ENCODE results near the gene RILPL1. TPM values are rescaled to one million over a fixed set of nuclear protein-coding genes. Genes with fewer than 3 reads are reported as not detected.

Gene RILPL1, protein sequence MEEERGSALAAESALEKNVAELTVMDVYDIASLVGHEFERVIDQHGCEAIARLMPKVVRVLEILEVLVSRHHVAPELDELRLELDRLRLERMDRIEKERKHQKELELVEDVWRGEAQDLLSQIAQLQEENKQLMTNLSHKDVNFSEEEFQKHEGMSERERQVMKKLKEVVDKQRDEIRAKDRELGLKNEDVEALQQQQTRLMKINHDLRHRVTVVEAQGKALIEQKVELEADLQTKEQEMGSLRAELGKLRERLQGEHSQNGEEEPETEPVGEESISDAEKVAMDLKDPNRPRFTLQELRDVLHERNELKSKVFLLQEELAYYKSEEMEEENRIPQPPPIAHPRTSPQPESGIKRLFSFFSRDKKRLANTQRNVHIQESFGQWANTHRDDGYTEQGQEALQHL
- 7.6 and 7.9 TPM in 2 replicates for total RNA-seq

DNA sequence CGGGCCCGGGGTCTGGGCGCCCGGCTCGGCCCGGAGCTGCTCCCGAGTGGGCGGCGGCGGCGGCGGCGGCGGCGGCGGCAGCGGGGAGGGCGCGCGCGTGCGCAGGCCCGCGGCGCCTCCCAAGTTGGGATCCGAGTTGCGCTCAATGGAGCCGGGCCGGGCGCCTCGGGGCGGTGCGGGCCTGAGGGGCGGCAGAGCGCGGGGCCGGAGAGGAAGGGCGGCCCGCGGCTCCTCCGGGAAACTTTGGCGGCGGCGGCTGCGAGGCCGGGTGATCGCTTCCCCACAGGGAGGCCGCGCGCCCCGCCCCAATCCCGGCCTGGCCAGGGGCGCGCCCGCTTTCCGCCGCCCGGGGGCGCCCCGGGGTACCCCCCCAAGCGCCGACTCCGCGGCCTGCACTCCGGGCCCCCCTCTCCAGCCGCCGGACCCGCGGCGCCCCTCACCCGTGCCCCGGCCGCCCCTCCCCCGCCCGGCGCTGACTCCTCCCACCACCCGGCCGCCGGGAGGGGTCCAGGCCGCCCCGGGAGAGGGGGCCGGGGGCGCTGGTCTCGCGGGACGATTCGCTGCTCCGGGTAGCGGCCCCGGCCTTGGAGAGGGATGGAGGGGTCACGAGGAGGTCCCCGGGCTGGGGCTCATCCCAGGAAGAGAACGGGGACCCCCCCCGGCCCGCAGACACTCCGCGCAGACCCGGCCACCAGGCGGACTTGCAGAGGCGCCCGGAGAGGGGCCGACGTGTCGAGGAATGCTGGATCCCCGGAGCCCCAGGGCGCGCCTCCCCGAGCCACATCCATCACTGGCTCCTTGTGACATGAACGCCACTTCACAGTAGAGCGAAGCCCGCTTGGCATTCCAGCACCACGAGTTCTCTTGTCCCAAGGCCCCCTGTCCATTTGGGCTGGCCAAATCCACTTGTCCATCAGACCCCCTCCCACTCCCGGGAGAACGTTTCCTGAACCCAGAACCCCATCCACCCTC is at the start of gene RILPL1:
TSS of gene RILPL1 (minus strand) at position 48 of the 972 bp plus-strand sequence. CDS start 237 bp downstream, outside the sequence.

DNA sequence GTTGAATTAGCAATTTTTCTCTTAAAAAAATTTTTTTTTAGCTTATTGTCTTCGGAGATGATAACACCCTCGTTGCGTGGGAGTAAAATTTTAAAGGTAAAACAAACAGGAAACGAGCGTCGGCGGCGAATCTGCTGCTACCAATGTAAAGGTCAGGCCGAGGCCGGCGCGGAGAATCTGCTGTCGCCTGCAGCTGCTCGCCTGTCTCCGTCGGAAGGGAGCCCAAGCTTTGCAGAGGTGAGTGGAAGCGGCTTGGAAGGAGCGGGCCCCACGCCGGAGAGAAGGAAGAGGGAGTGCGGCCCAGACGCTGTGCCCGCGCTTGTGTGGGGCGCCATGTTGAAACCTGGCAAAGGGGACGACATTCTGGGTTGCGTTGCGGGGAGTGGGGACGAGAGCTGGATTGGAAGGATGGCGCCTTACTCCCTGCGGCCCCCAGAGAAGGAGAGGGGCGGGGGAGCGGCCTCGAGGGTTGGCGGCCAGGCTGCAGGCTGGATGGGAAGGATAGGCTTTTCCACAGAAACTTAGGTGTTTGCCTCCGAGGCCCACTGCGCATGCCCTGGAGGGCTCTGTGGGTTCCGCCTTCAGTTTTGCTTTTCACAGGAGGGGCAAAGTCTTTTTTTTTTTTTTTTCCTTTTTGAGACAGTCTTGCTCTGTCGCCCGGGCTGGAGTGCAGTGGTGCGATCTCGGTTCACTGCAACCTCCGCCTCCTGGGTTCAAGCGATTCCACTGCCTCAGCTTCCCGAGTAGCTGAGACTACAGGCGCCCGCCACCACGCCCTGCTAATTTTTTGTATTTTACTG is 75.3 kb downstream of the RILPL1 start, which contains the start of gene SNRNP35:
TSS of gene SNRNP35 (plus strand) at position 160 of the 800 bp plus-strand sequence. CDS start 7,402 bp downstream, outside the sequence.

GRCh38 chr12:123436017-123436964 is 97.2 kb downstream of the RILPL1 start, which contains the start of gene RILPL2:
Gene RILPL2 (minus strand): TSS chr12:123436684. CDS start chr12:123436420, 264 bp downstream.

Other genes with a start within 250 kb of the RILPL1 start
- gene SBNO1, start 168.9 kb downstream of the RILPL1 start, total RNA-seq: 15.9 and 17.4 TPM in 2 replicates
- 29.6 and 37.9 TPM in 2 replicates for gene KMT5A, start 149.6 kb downstream of the RILPL1 start, total RNA-seq
- gene RILPL2, start 97.0 kb downstream of the RILPL1 start, total RNA-seq: 5.8 TPM in 2 replicates
- gene SNRNP35, start 75.6 kb downstream of the RILPL1 start, total RNA-seq: 10.9 and 20.6 TPM in 2 replicates
- gene TMED2, start 50.8 kb upstream of the RILPL1 start, total RNA-seq: 232 and 375 TPM in 2 replicates
- 12.6 and 13.4 TPM in 2 replicates for gene DDX55, start 68.4 kb upstream of the RILPL1 start, total RNA-seq
- gene EIF2B1, start 100.0 kb upstream of the RILPL1 start, total RNA-seq: 27.3 and 38.4 TPM in 2 replicates
- gene GTF2H3, start 100.1 kb upstream of the RILPL1 start, total RNA-seq: 20.6 and 21.3 TPM in 2 replicates
- 7.3 and 11.0 TPM in 2 replicates for gene TCTN2, start 137.4 kb upstream of the RILPL1 start, total RNA-seq
- gene ATP6V0A2, start 178.6 kb upstream of the RILPL1 start, total RNA-seq: 10.0 and 12.1 TPM in 2 replicates
- gene DNAH10, start 228.6 kb upstream of the RILPL1 start, total RNA-seq: 0.09 and 0.32 TPM in 2 replicates